IMR-90 (cell line): Measurements from ENCODE around the gene NPAS2. TPM values are rescaled to one million over a fixed set of nuclear protein-coding genes. Genes with fewer than 3 reads are reported as not detected.
A peak's percentile ranks its signal among the peaks of the same experiment; 100 is the strongest.

Experiments used
- ATAC-seq: fragments of 200-7000 bp; cut with Tn5 transposase; 2 replicates; pipeline ENCODE4 v1.9.1; 2020; ENCODE audit warnings: low read depth, mild to moderate bottlenecking, moderate library complexity
- BruUV-seq: library from RNA; stranded (reverse); fragments of 400-500 nt; replicated peaks from 2 replicates; lab custom pipeline; 2021; lab: Mats Ljungman, UMichigan
- CTCF ChIA-PET: fragments of 300-600 bp; formaldehyde crosslinking; extraction: SDS; loops from one replicate; lab custom pipeline; 2021; ENCODE audit warnings: antibody characterized with exemption; lab: Yijun Ruan, JAX
- POLR2A ChIA-PET: fragments of 300-600 bp; sonication (Branson Sonifier 250); formaldehyde crosslinking; loops from one replicate; lab custom pipeline; 2022; ENCODE audit warnings: antibody characterized with exemption; ENCODE audit not compliant: unreplicated experiment; lab: Charles Lee
- DNase-seq: peaks from one replicate; pipeline ENCODE4 v3.0.0; 2013
- H2AFZ ChIP-seq: replicated peaks from 2 replicates; pipeline ENCODE3; 2013; ENCODE audit warnings: low read length, mild to moderate bottlenecking; ENCODE audit not compliant: poor library complexity
- H2AK5ac ChIP-seq: 2 replicates; pipeline ENCODE4 v1.6.1; 2013; ENCODE audit warnings: low read depth, low read length, inconsistent platforms
- H2AK9ac ChIP-seq: replicated peaks from 2 replicates; pipeline ENCODE3; 2013; ENCODE audit warnings: mild to moderate bottlenecking, low read depth, low read length, moderate library complexity; ENCODE audit not compliant: poor library complexity
- H2BK120ac ChIP-seq: 2 replicates; pipeline ENCODE4 v1.6.1; 2013; ENCODE audit warnings: low read depth, low read length, inconsistent platforms
- H2BK15ac ChIP-seq: 3 replicates; pipeline ENCODE4 v1.6.1; 2013; ENCODE audit warnings: low read depth, low read length, inconsistent platforms
- H2BK20ac ChIP-seq: 2 replicates; pipeline ENCODE4 v1.6.1; 2013; ENCODE audit warnings: low read depth, mild to moderate bottlenecking, inconsistent platforms, low read length, moderate library complexity
- H2BK5ac ChIP-seq: 2 replicates; pipeline ENCODE4 v1.6.1; 2013; ENCODE audit warnings: mild to moderate bottlenecking, low read depth, low read length, inconsistent platforms; ENCODE audit not compliant: poor library complexity, severe bottlenecking
- H3K14ac ChIP-seq: replicated peaks from 2 replicates; pipeline ENCODE4 v1.6.1; 2013; ENCODE audit warnings: low read depth, low read length, inconsistent platforms
- H3K18ac ChIP-seq: 2 replicates; pipeline ENCODE4 v1.6.1; 2013; ENCODE audit warnings: low read depth, low read length, control low read depth
- H3K23ac ChIP-seq: 2 replicates; pipeline ENCODE4 v1.6.1; 2013; ENCODE audit warnings: low read depth, low read length, inconsistent platforms
- H3K27ac ChIP-seq: 2 replicates; pipeline ENCODE4 v1.5.1; 2013; ENCODE audit warnings: mild to moderate bottlenecking, control low read depth, low read length; ENCODE audit not compliant: insufficient read depth
- H3K27me3 ChIP-seq: 2 replicates; pipeline ENCODE4 v1.6.1; 2013; ENCODE audit warnings: low read length; ENCODE audit not compliant: control insufficient read depth, insufficient read depth
- H3K36me3 ChIP-seq: 2 replicates; pipeline ENCODE4 v1.6.1; 2013; ENCODE audit warnings: low read length, mixed read lengths; ENCODE audit not compliant: control insufficient read depth, insufficient read depth
- H3K4ac ChIP-seq: 2 replicates; pipeline ENCODE4 v1.6.1; 2013; ENCODE audit warnings: low read depth, low read length, inconsistent platforms
- H3K4me1 ChIP-seq: 2 replicates; pipeline ENCODE4 v1.6.1; 2013; ENCODE audit warnings: low read length, mixed read lengths; ENCODE audit not compliant: control insufficient read depth, insufficient read depth
- H3K4me2 ChIP-seq: 2 replicates; pipeline ENCODE4 v1.6.1; 2013; ENCODE audit warnings: low read depth, mild to moderate bottlenecking, control low read depth, low read length, moderate library complexity
- H3K4me3 ChIP-seq: 2 replicates; pipeline ENCODE4 v1.5.1; 2013; ENCODE audit warnings: low read depth, mild to moderate bottlenecking, control low read depth, low read length, moderate library complexity; ENCODE audit not compliant: insufficient read depth
- H3K56ac ChIP-seq: 2 replicates; pipeline ENCODE4 v1.6.1; 2013; ENCODE audit warnings: low read length, inconsistent platforms; ENCODE audit not compliant: insufficient read depth; ENCODE audit errors: extremely low read depth
- H3K79me1 ChIP-seq, 2 experiments: 2 replicates each; pipeline ENCODE4 v1.6.1; 2013; ENCODE audit warnings: low read length in 2 of 2, inconsistent platforms in 1 of 2, low read depth in 1 of 2
- H3K9ac ChIP-seq: 2 replicates; pipeline ENCODE4 v1.6.1; 2013; ENCODE audit warnings: low read depth, low read length, control low read depth
- H3K9me1 ChIP-seq: 2 replicates; pipeline ENCODE4 v1.6.1; 2013; ENCODE audit warnings: low read length, inconsistent platforms; ENCODE audit not compliant: insufficient read depth
- H3K9me3 ChIP-seq: 2 replicates; pipeline ENCODE4 v1.6.1; 2013; ENCODE audit warnings: low read length; ENCODE audit not compliant: control insufficient read depth, insufficient read depth
- H4K20me1 ChIP-seq: 2 replicates; pipeline ENCODE4 v1.6.1; 2013; ENCODE audit warnings: low read length, inconsistent platforms; ENCODE audit not compliant: insufficient read depth
- H4K5ac ChIP-seq: 2 replicates; pipeline ENCODE4 v1.6.1; 2013; ENCODE audit warnings: mild to moderate bottlenecking, low read depth, low read length, control low read depth
- H4K8ac ChIP-seq, 2 experiments: 2 replicates each; pipeline ENCODE4 v1.6.1; 2013; ENCODE audit warnings: low read depth in 2 of 2, low read length in 2 of 2, control low read depth in 1 of 2, inconsistent platforms in 1 of 2
- H4K91ac ChIP-seq: 2 replicates; pipeline ENCODE4 v1.6.1; 2013; ENCODE audit warnings: low read depth, low read length, inconsistent platforms; ENCODE audit not compliant: insufficient read depth
- CHD1 ChIP-seq: IDR thresholded peaks from 2 replicates; pipeline ENCODE4 v1.6.1; 2012; ENCODE audit warnings: low read depth, low read length, improper control_type of control experiment
- ELK1 ChIP-seq: fragments of 150-350 bp; IDR thresholded peaks from 2 replicates; pipeline ENCODE4 v1.6.1; 2016; ENCODE audit warnings: low read depth, mild to moderate bottlenecking, low read length, moderate library complexity, borderline replicate concordance
- FOS ChIP-seq: fragments of 150-350 bp; IDR thresholded peaks from 2 replicates; pipeline ENCODE4 v1.6.1; 2016; ENCODE audit warnings: low read depth, low read length
- MAFK ChIP-seq: IDR thresholded peaks from 2 replicates; pipeline ENCODE4 v1.6.1; 2012; ENCODE audit warnings: low read depth, low read length, improper control_type of control experiment
- MAZ ChIP-seq: IDR thresholded peaks from 2 replicates; pipeline ENCODE4 v1.6.1; 2012; ENCODE audit warnings: low read depth, mild to moderate bottlenecking, low read length, improper control_type of control experiment, moderate library complexity, borderline replicate concordance
- MXI1 ChIP-seq: IDR thresholded peaks from 2 replicates; pipeline ENCODE4 v1.6.1; 2012; ENCODE audit warnings: low read depth, mild to moderate bottlenecking, low read length, moderate library complexity, borderline replicate concordance
- NFE2L2 ChIP-seq: fragments of 150-350 bp; IDR thresholded peaks from 2 replicates; pipeline ENCODE4 v1.6.1; 2016; ENCODE audit warnings: low read depth, mild to moderate bottlenecking, low read length
- POLR2A ChIP-seq: IDR thresholded peaks from 2 replicates; pipeline ENCODE4 v1.6.1; 2012; ENCODE audit warnings: mild to moderate bottlenecking, low read depth, low read length
- RAD21 ChIP-seq: IDR thresholded peaks from 2 replicates; pipeline ENCODE4 v1.6.1; 2012; ENCODE audit warnings: low read length, improper control_type of control experiment
- RCOR1 ChIP-seq: IDR thresholded peaks from 2 replicates; pipeline ENCODE4 v1.6.1; 2012; ENCODE audit warnings: mild to moderate bottlenecking, low read length, improper control_type of control experiment; ENCODE audit not compliant: insufficient replicate concordance
- RFX5 ChIP-seq: IDR thresholded peaks from 2 replicates; pipeline ENCODE4 v1.8.0; 2012; ENCODE audit warnings: low read depth, mild to moderate bottlenecking, low read length, moderate library complexity
- WGBS, 2 experiments: methylation state at CpG; one replicate each; pipeline versions ENCODE4 v1.1.5 to v1.1.7; 2013; ENCODE audit warnings: missing lambda C conversion rate in 2 of 2; ENCODE audit not compliant: insufficient read length in 1 of 2; ENCODE audit errors: extremely low coverage in 2 of 2; 5-methylcytosine and 5-hydroxymethylcytosine counted together
- dilution Hi-C: fragments of 300-500 bp; cut with HindIII; formaldehyde crosslinking; loops from one replicate; pipeline ENCODE4 v1.14.3; 2018; ENCODE audit warnings: low sequenced_read_pairs; ENCODE audit not compliant: unreplicated experiment
- in situ Hi-C: fragments of 300-500 bp; cut with MboI; formaldehyde crosslinking; loops from 3 replicates; pipeline ENCODE4 v1.14.3; 2019; ENCODE audit warnings: low sequenced_read_pairs, inconsistent platforms, mixed read lengths
- intact Hi-C: fragments of 100-400 bp; cut with micrococcal nuclease; formaldehyde crosslinking; loops from 2 replicates; pipeline ENCODE4 v1.10.0; 2022
- polyA plus RNA-seq, 3 experiments: library from polyadenylated mRNA; depleted of rRNA; stranded (reverse); fragments of >200 nt; gene quantifications; 2 replicates each; pipeline ENCODE4 v1.2.3, GENCODE V29; 2012; ENCODE audit warnings: low replicate concordance in 1 of 3
- total RNA-seq: library from RNA; depleted of rRNA; stranded (reverse); fragments of >200 nt; gene quantifications from 2 replicates; pipeline ENCODE4 v1.2.3, GENCODE V29; 2012
- TF ChIP-seq, protein P1 (sequence below): fragments of 150-350 bp; IDR thresholded peaks from 2 replicates; pipeline ENCODE4 v1.6.1; 2017; ENCODE audit warnings: mild to moderate bottlenecking, antibody characterized with exemption, low read length, low read depth

NPAS2 gene
- total and polyA plus RNA-seq, 2 of the 4 experiments (the other 2 are of a cell fraction), result 5.2 to 14.8 TPM

- no peak overlapping the region for H3K18ac ChIP-seq
- no peak overlapping the region for H3K23ac ChIP-seq
- no peak overlapping the region for H2BK5ac ChIP-seq
- H3K36me3 ChIP-seq, result no peaks in the 10 kb centered on the region
- H2AK9ac ChIP-seq, result peak overlapping the region; percentile 44
- CTCF ChIA-PET, result no interaction called here
- ATAC-seq (peak; percentile 36; the same call in 1 of the 2 replicates), DNase-seq (no peak)
- H3K79me1 ChIP-seq, result peaks cover 11 to 47% of the 10 kb centered on the region in 2 experiments
- H3K27ac ChIP-seq, result no peak overlapping the region
- TF ChIP-seq FOS (no peak), ELK1 (no peak), RCOR1 (no peak), NFE2L2 (no peak), RAD21 (no peak), MAFK (no peak), MXI1 (no peak), RFX5 (no peak), POLR2A (no peak), CHD1 (no peak), MAZ (no peak)
- TF ChIP-seq, protein P1, sequence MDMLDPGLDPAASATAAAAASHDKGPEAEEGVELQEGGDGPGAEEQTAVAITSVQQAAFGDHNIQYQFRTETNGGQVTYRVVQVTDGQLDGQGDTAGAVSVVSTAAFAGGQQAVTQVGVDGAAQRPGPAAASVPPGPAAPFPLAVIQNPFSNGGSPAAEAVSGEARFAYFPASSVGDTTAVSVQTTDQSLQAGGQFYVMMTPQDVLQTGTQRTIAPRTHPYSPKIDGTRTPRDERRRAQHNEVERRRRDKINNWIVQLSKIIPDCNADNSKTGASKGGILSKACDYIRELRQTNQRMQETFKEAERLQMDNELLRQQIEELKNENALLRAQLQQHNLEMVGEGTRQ, result no peak
- no peak overlapping the region for H4K5ac ChIP-seq
- H4K20me1 ChIP-seq, result peaks cover 8% of the 10 kb centered on the region; the same call in 1 of the 2 replicates
- peaks cover 22% of the 10 kb centered on the region for H3K4me1 ChIP-seq
- no peak overlapping the region for H2BK120ac ChIP-seq
- 92% methylated on average over 4 of the region's 14 CpGs; no CpG with 5 or more reads in 1 of the 2 experiments for WGBS, 2 experiments
- H4K8ac ChIP-seq, result no peak overlapping the region
- H3K56ac ChIP-seq, result no peak overlapping the region
- POLR2A ChIA-PET, result no interaction called here
- dilution Hi-C loops, result no loop called here
- no peak overlapping the region; the same call in 1 of the 2 replicates for H3K4ac ChIP-seq
- H3K4me3 ChIP-seq, result no peak overlapping the region
- H3K9me3 ChIP-seq, result no peaks in the 10 kb centered on the region
- no peak overlapping the region for H2BK20ac ChIP-seq
- H3K27me3 ChIP-seq, result no peaks in the 10 kb centered on the region
- H3K9me1 ChIP-seq, result peaks cover 34% of the 10 kb centered on the region
- BruUV-seq, result no TSS peak
- H4K91ac ChIP-seq, result no peak overlapping the region
- no peak overlapping the region for H3K9ac ChIP-seq
- intact Hi-C loops, result no loop called here
- H2AFZ ChIP-seq, result peak overlapping the region; percentile 11
- no peak overlapping the region for H3K4me2 ChIP-seq
- peak overlapping the region; percentile 44; the same call in 1 of the 2 replicates for H2AK5ac ChIP-seq
- no peak overlapping the region for H2BK15ac ChIP-seq
- no peak overlapping the region for H3K14ac ChIP-seq
- in situ Hi-C loops, result no loop called here
These were observed 68.0 kb downstream of the NPAS2 start for GRCh38 chr2:100887713-100888495.
